IMR-90 (cell line): ENCODE data around the gene LRRC61. TPM values are rescaled to one million over a fixed set of nuclear protein-coding genes. Genes with fewer than 3 reads are reported as not detected.

Experiments used
- ATAC-seq: fragments of 200-7000 bp; cut with Tn5 transposase; 2 replicates; pipeline ENCODE4 v1.9.1; 2020; ENCODE audit warnings: low read depth, mild to moderate bottlenecking, moderate library complexity
- BruUV-seq: library from RNA; stranded (reverse); fragments of 400-500 nt; replicated peaks from 2 replicates; lab custom pipeline; 2021; lab: Mats Ljungman, UMichigan
- CTCF ChIA-PET: fragments of 300-600 bp; formaldehyde crosslinking; extraction: SDS; loops from one replicate; lab custom pipeline; 2021; ENCODE audit warnings: antibody characterized with exemption; lab: Yijun Ruan, JAX
- POLR2A ChIA-PET: fragments of 300-600 bp; sonication (Branson Sonifier 250); formaldehyde crosslinking; loops from one replicate; lab custom pipeline; 2022; ENCODE audit warnings: antibody characterized with exemption; ENCODE audit not compliant: unreplicated experiment; lab: Charles Lee
- DNase-seq: peaks from one replicate; pipeline ENCODE4 v3.0.0; 2013
- H2AFZ ChIP-seq: replicated peaks from 2 replicates; pipeline ENCODE3; 2013; ENCODE audit warnings: low read length, mild to moderate bottlenecking; ENCODE audit not compliant: poor library complexity
- H2AK5ac ChIP-seq: 2 replicates; pipeline ENCODE4 v1.6.1; 2013; ENCODE audit warnings: low read depth, low read length, inconsistent platforms
- H2AK9ac ChIP-seq: replicated peaks from 2 replicates; pipeline ENCODE3; 2013; ENCODE audit warnings: mild to moderate bottlenecking, low read depth, low read length, moderate library complexity; ENCODE audit not compliant: poor library complexity
- H2BK120ac ChIP-seq: 2 replicates; pipeline ENCODE4 v1.6.1; 2013; ENCODE audit warnings: low read depth, low read length, inconsistent platforms
- H2BK15ac ChIP-seq: 3 replicates; pipeline ENCODE4 v1.6.1; 2013; ENCODE audit warnings: low read depth, low read length, inconsistent platforms
- H2BK20ac ChIP-seq: 2 replicates; pipeline ENCODE4 v1.6.1; 2013; ENCODE audit warnings: low read depth, mild to moderate bottlenecking, inconsistent platforms, low read length, moderate library complexity
- H2BK5ac ChIP-seq: 2 replicates; pipeline ENCODE4 v1.6.1; 2013; ENCODE audit warnings: mild to moderate bottlenecking, low read depth, low read length, inconsistent platforms; ENCODE audit not compliant: poor library complexity, severe bottlenecking
- H3K14ac ChIP-seq: replicated peaks from 2 replicates; pipeline ENCODE4 v1.6.1; 2013; ENCODE audit warnings: low read depth, low read length, inconsistent platforms
- H3K18ac ChIP-seq: 2 replicates; pipeline ENCODE4 v1.6.1; 2013; ENCODE audit warnings: low read depth, low read length, control low read depth
- H3K23ac ChIP-seq: 2 replicates; pipeline ENCODE4 v1.6.1; 2013; ENCODE audit warnings: low read depth, low read length, inconsistent platforms
- H3K27ac ChIP-seq: 2 replicates; pipeline ENCODE4 v1.5.1; 2013; ENCODE audit warnings: mild to moderate bottlenecking, control low read depth, low read length; ENCODE audit not compliant: insufficient read depth
- H3K27me3 ChIP-seq: 2 replicates; pipeline ENCODE4 v1.6.1; 2013; ENCODE audit warnings: low read length; ENCODE audit not compliant: control insufficient read depth, insufficient read depth
- H3K36me3 ChIP-seq: 2 replicates; pipeline ENCODE4 v1.6.1; 2013; ENCODE audit warnings: low read length, mixed read lengths; ENCODE audit not compliant: control insufficient read depth, insufficient read depth
- H3K4ac ChIP-seq: 2 replicates; pipeline ENCODE4 v1.6.1; 2013; ENCODE audit warnings: low read depth, low read length, inconsistent platforms
- H3K4me1 ChIP-seq: 2 replicates; pipeline ENCODE4 v1.6.1; 2013; ENCODE audit warnings: low read length, mixed read lengths; ENCODE audit not compliant: control insufficient read depth, insufficient read depth
- H3K4me2 ChIP-seq: 2 replicates; pipeline ENCODE4 v1.6.1; 2013; ENCODE audit warnings: low read depth, mild to moderate bottlenecking, control low read depth, low read length, moderate library complexity
- H3K4me3 ChIP-seq: 2 replicates; pipeline ENCODE4 v1.5.1; 2013; ENCODE audit warnings: low read depth, mild to moderate bottlenecking, control low read depth, low read length, moderate library complexity; ENCODE audit not compliant: insufficient read depth
- H3K56ac ChIP-seq: 2 replicates; pipeline ENCODE4 v1.6.1; 2013; ENCODE audit warnings: low read length, inconsistent platforms; ENCODE audit not compliant: insufficient read depth; ENCODE audit errors: extremely low read depth
- H3K79me1 ChIP-seq, 2 experiments: 2 replicates each; pipeline ENCODE4 v1.6.1; 2013; ENCODE audit warnings: low read length in 2 of 2, inconsistent platforms in 1 of 2, low read depth in 1 of 2
- H3K9ac ChIP-seq: 2 replicates; pipeline ENCODE4 v1.6.1; 2013; ENCODE audit warnings: low read depth, low read length, control low read depth
- H3K9me1 ChIP-seq: 2 replicates; pipeline ENCODE4 v1.6.1; 2013; ENCODE audit warnings: low read length, inconsistent platforms; ENCODE audit not compliant: insufficient read depth
- H3K9me3 ChIP-seq: 2 replicates; pipeline ENCODE4 v1.6.1; 2013; ENCODE audit warnings: low read length; ENCODE audit not compliant: control insufficient read depth, insufficient read depth
- H4K20me1 ChIP-seq: 2 replicates; pipeline ENCODE4 v1.6.1; 2013; ENCODE audit warnings: low read length, inconsistent platforms; ENCODE audit not compliant: insufficient read depth
- H4K5ac ChIP-seq: 2 replicates; pipeline ENCODE4 v1.6.1; 2013; ENCODE audit warnings: mild to moderate bottlenecking, low read depth, low read length, control low read depth
- H4K8ac ChIP-seq, 2 experiments: 2 replicates each; pipeline ENCODE4 v1.6.1; 2013; ENCODE audit warnings: low read depth in 2 of 2, low read length in 2 of 2, control low read depth in 1 of 2, inconsistent platforms in 1 of 2
- H4K91ac ChIP-seq: 2 replicates; pipeline ENCODE4 v1.6.1; 2013; ENCODE audit warnings: low read depth, low read length, inconsistent platforms; ENCODE audit not compliant: insufficient read depth
- BHLHE40 ChIP-seq: fragments of 150-350 bp; IDR thresholded peaks from 2 replicates; pipeline ENCODE4 v1.6.1; 2016; ENCODE audit warnings: mild to moderate bottlenecking, low read depth, low read length
- CTCF ChIP-seq: conservative IDR thresholded peaks from 2 replicates; pipeline ENCODE4 v1.5.1; 2012; ENCODE audit warnings: mild to moderate bottlenecking, low read depth, low read length, improper control_type of control experiment
- ELK1 ChIP-seq: fragments of 150-350 bp; IDR thresholded peaks from 2 replicates; pipeline ENCODE4 v1.6.1; 2016; ENCODE audit warnings: low read depth, mild to moderate bottlenecking, low read length, moderate library complexity, borderline replicate concordance
- FOS ChIP-seq: fragments of 150-350 bp; IDR thresholded peaks from 2 replicates; pipeline ENCODE4 v1.6.1; 2016; ENCODE audit warnings: low read depth, low read length
- MAFK ChIP-seq: IDR thresholded peaks from 2 replicates; pipeline ENCODE4 v1.6.1; 2012; ENCODE audit warnings: low read depth, low read length, improper control_type of control experiment
- POLR2A ChIP-seq: IDR thresholded peaks from 2 replicates; pipeline ENCODE4 v1.6.1; 2012; ENCODE audit warnings: mild to moderate bottlenecking, low read depth, low read length
- USF2 ChIP-seq: fragments of 150-350 bp; IDR thresholded peaks from 2 replicates; pipeline ENCODE4 v1.6.1; 2017; ENCODE audit warnings: mild to moderate bottlenecking, antibody characterized with exemption, low read length, low read depth
- WGBS, 2 experiments: methylation state at CpG; one replicate each; pipeline versions ENCODE4 v1.1.5 to v1.1.7; 2013; ENCODE audit warnings: missing lambda C conversion rate in 2 of 2; ENCODE audit not compliant: insufficient read length in 1 of 2; ENCODE audit errors: extremely low coverage in 2 of 2; 5-methylcytosine and 5-hydroxymethylcytosine counted together
- dilution Hi-C: fragments of 300-500 bp; cut with HindIII; formaldehyde crosslinking; loops from one replicate; pipeline ENCODE4 v1.14.3; 2018; ENCODE audit warnings: low sequenced_read_pairs; ENCODE audit not compliant: unreplicated experiment
- in situ Hi-C: fragments of 300-500 bp; cut with MboI; formaldehyde crosslinking; loops from 3 replicates; pipeline ENCODE4 v1.14.3; 2019; ENCODE audit warnings: low sequenced_read_pairs, inconsistent platforms, mixed read lengths
- intact Hi-C: fragments of 100-400 bp; cut with micrococcal nuclease; formaldehyde crosslinking; loops from 2 replicates; pipeline ENCODE4 v1.10.0; 2022
- polyA plus RNA-seq, 3 experiments: library from polyadenylated mRNA; depleted of rRNA; stranded (reverse); fragments of >200 nt; gene quantifications; 2 replicates each; pipeline ENCODE4 v1.2.3, GENCODE V29; 2012; ENCODE audit warnings: low replicate concordance in 1 of 3
- total RNA-seq: library from RNA; depleted of rRNA; stranded (reverse); fragments of >200 nt; gene quantifications from 2 replicates; pipeline ENCODE4 v1.2.3, GENCODE V29; 2012

The LRRC61 gene
- total and polyA plus RNA-seq, 2 of the 4 experiments (the other 2 are of a cell fraction) = 0.07 TPM; not detected in 1

- no peak for TF ChIP-seq MAFK
Measured at GRCh38 chr7:150357771-150358427, 34.7 kb downstream of the LRRC61 start (continued).

GRCh38 chr7:150358433-150358832, 35.3 kb downstream of the LRRC61 start:
- dilution Hi-C loops (no loop called here), in situ Hi-C loops (no loop called here), intact Hi-C loops (no loop called here)
- no peaks in the 10 kb centered on the region; the same call in 1 of the 2 replicates for H3K4me1 ChIP-seq
- no peaks in the 10 kb centered on the region for H3K36me3 ChIP-seq
- H2AK9ac ChIP-seq = no peak overlapping the region
- ChIA-PET CTCF (interaction anchor here (0.5 to 0.7 kb wide), 4 partner anchors 49 to 1558 kb away, joined by 3 to 6 read pairs (median 3); no protein-coding TSS in a partner anchor), POLR2A (no interaction called here)
- H3K9ac ChIP-seq = no peak overlapping the region
- TF ChIP-seq ELK1 (no peak), FOS (no peak), POLR2A (no peak), USF2 (no peak), CTCF (no peak), BHLHE40 (no peak)
- H2AK5ac ChIP-seq = no peak overlapping the region
- no peak overlapping the region for H3K27ac ChIP-seq
- H3K18ac ChIP-seq = no peak overlapping the region
- no peaks in the 10 kb centered on the region for H3K79me1 ChIP-seq
- H2BK15ac ChIP-seq = no peak overlapping the region
- H2BK20ac ChIP-seq = no peak overlapping the region
- no TSS peak for BruUV-seq
- no peak overlapping the region for H2BK120ac ChIP-seq
- H4K5ac ChIP-seq = no peak overlapping the region
- H3K23ac ChIP-seq = no peak overlapping the region
- H3K14ac ChIP-seq = no peak overlapping the region
- H4K8ac ChIP-seq = no peak overlapping the region
- H2BK5ac ChIP-seq = no peak overlapping the region
- no peak overlapping the region for H3K4me2 ChIP-seq
- no peak overlapping the region for H3K4me3 ChIP-seq
- no peak overlapping the region for H3K56ac ChIP-seq
- peaks cover 2% of the 10 kb centered on the region; the same call in 1 of the 2 replicates for H3K27me3 ChIP-seq
- no peak overlapping the region for H3K4ac ChIP-seq
- ATAC-seq (no peak), DNase-seq (no peak)
- H4K20me1 ChIP-seq = no peaks in the 10 kb centered on the region
- H3K9me3 ChIP-seq = no peaks in the 10 kb centered on the region
- no peak overlapping the region for H2AFZ ChIP-seq
- H4K91ac ChIP-seq = no peak overlapping the region
- 100% methylated on average over 3 of the region's 4 CpGs; no CpG with 5 or more reads in 1 of the 2 experiments for WGBS, 2 experiments
- H3K9me1 ChIP-seq = no peaks in the 10 kb centered on the region; the same call in 1 of the 2 replicates
